Body of pancreas (tissue), 4 donors: ENCODE measurements around the gene ARID1A. TPM values are rescaled to one million over a fixed set of nuclear protein-coding genes. Genes with fewer than 3 reads are reported as not detected.
"Not testable (repeated sequence)": the region's sequence is repeated elsewhere in the genome, so short reads cannot be mapped to it uniquely, and the experiment has no call there.

ENCODE experiments used
- ATAC-seq: fragments of 150-250 bp; one replicate; pipeline ENCODE4 v1.9.1; 2016
- DNase-seq, 4 donors: peaks; one replicate each; pipeline ENCODE4 v3.0.0-alpha.2; 2019
- H3K27ac ChIP-seq, 4 donors: fragments of 200-600 bp; sonication (generic); 1 replicate in 3 of 4; 2 replicates in 1 of 4; pipeline versions ENCODE4 v1.5.1 to v1.6.1; 2016 to 2019; ENCODE audit warnings: mild to moderate bottlenecking in 1 of 4, mixed read lengths in 1 of 4, moderate library complexity in 1 of 4
- H3K27me3 ChIP-seq, 2 donors: fragments of 200-600 bp; sonication (generic); one replicate each; pipeline ENCODE4 v1.6.0; 2016; ENCODE audit warnings: mild to moderate bottlenecking in 1 of 2
- H3K36me3 ChIP-seq, 2 donors: fragments of 200-600 bp; sonication (generic); replicated peaks in 1 of 2; 2 replicates each; pipeline ENCODE4 v1.5.1; 2016; ENCODE audit warnings: low read depth in 2 of 2; ENCODE audit not compliant: insufficient read depth in 1 of 2
- H3K4me1 ChIP-seq: fragments of 200-600 bp; sonication (generic); one replicate; pipeline ENCODE4 v1.6.0; 2016
- H3K4me3 ChIP-seq, 2 donors: fragments of 200-600 bp; sonication (generic); 1 replicate in 1 of 2; 2 replicates in 1 of 2; pipeline ENCODE4 v1.5.1; 2016 to 2019
- H3K9me3 ChIP-seq, 3 donors: fragments of 200-600 bp; sonication (generic); 1 replicate in 2 of 3; 2 replicates in 1 of 3; pipeline ENCODE4 v1.5.1; 2016
- POLR2A ChIP-seq, 3 donors: fragments of 450-650 bp; IDR thresholded peaks; one replicate each; pipeline ENCODE4 v1.6.1; 2016; ENCODE audit warnings: antibody characterized with exemption in 3 of 3, mild to moderate bottlenecking in 2 of 3
- WGBS, 2 donors: methylation state at CpG; one replicate each; pipeline ENCODE4 v1.1.5; 2017; 5-methylcytosine and 5-hydroxymethylcytosine counted together
- intact Hi-C: fragments of 100-400 bp; cut with DNase I; formaldehyde crosslinking; loops from one replicate; pipeline ENCODE4 v1.15.1; 2023
- total RNA-seq, 2 donors: library from RNA; depleted of rRNA; stranded (reverse); fragments of >200 nt; gene quantifications; one replicate each; pipeline ENCODE4 v1.1.0, GENCODE V29; 2016
- TF ChIP-seq, protein P1 (sequence below), 7 experiments: fragments of 450-650 bp in 4 of 7; fragments of 200-600 bp in 3 of 7; sonication (generic) in 3 of 7; IDR thresholded peaks; one replicate each; pipeline ENCODE4 v1.5.1; 2016 to 2019; ENCODE audit warnings: antibody characterized with exemption in 7 of 7

The ARID1A gene
- total RNA-seq, 2 donors from 2014 or later: 23.7 to 25.9 TPM

DNA sequence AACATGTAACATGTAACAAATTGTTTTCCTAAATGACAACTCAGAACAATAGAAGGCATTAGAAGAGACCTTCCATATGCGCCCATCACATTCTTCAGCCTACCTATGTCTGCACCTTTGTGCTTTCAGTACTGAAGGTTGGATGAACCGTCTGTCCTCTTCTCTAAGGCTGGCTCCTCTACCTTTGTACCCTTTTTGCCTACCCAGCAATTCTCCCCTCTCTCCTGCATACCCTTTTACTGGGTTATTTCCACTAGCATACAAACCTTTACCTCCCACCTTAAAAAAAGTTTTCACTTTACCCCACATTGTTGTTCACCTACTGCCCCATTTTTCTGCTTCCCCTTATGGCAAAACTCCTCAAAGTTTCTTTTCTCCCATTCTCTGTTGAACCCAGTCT, 97.1 kb downstream of the ARID1A start:
- 83 to 89% methylated on average over 2 of the region's 2 CpGs for WGBS, 2 donors
- peaks cover 0 to 1% of the 10 kb centered on the region in 2 donors for H3K36me3 ChIP-seq
- H3K4me1 ChIP-seq: no peaks in the 10 kb centered on the region
- H3K9me3 ChIP-seq: no peaks in the 10 kb centered on the region
- H3K4me3 ChIP-seq: no peak overlapping the region
- no peak overlapping the region for H3K27ac ChIP-seq
- intact Hi-C loops: loop anchor here (5.0 to 10.0 kb wide), 2 partner anchors 118 to 186 kb away; no protein-coding TSS in a partner anchor
- H3K27me3 ChIP-seq: no peaks in the 10 kb centered on the region
- no peak for ATAC-seq
- TF ChIP-seq, protein P1, sequence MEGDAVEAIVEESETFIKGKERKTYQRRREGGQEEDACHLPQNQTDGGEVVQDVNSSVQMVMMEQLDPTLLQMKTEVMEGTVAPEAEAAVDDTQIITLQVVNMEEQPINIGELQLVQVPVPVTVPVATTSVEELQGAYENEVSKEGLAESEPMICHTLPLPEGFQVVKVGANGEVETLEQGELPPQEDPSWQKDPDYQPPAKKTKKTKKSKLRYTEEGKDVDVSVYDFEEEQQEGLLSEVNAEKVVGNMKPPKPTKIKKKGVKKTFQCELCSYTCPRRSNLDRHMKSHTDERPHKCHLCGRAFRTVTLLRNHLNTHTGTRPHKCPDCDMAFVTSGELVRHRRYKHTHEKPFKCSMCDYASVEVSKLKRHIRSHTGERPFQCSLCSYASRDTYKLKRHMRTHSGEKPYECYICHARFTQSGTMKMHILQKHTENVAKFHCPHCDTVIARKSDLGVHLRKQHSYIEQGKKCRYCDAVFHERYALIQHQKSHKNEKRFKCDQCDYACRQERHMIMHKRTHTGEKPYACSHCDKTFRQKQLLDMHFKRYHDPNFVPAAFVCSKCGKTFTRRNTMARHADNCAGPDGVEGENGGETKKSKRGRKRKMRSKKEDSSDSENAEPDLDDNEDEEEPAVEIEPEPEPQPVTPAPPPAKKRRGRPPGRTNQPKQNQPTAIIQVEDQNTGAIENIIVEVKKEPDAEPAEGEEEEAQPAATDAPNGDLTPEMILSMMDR (IDR thresholded peaks at IDR 0.05): no peak
- TF ChIP-seq POLR2A (IDR thresholded peaks at IDR 0.05): no peak
- DNase-seq: no peak

DNA sequence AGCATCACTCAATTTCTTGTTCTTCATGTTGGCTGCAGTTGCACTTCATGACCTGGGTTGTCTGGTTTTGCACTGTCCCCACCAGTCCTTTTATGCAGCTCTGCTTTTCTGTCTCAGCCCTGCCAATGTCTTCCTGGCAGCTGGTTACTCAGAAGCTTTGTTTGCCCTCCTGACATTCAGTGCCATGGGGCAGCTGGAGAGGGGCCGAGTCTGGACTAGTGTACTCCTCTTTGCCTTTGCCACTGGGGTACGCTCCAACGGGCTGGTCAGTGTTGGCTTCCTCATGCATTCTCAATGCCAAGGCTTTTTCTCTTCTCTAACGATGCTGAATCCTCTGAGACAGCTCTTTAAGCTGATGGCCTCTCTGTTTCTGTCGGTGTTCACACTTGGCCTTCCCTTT, 98.6 kb downstream of the ARID1A start:
- Histone ChIP-seq H3K27ac (no peak overlapping the region), H3K4me1 (no peaks in the 10 kb centered on the region), H3K27me3 (no peaks in the 10 kb centered on the region), H3K4me3 (no peak overlapping the region), H3K36me3 (peaks cover 0 to 1% of the 10 kb centered on the region in 2 donors), H3K9me3 (no peaks in the 10 kb centered on the region)
- intact Hi-C loops: loop anchor here (5.0 to 10.0 kb wide), 2 partner anchors 120 to 187 kb away; no protein-coding TSS in a partner anchor
- DNase-seq (no peak), ATAC-seq (no peak)
- WGBS, 2 donors: 80 to 82% methylated on average over 5 of the region's 5 CpGs
- TF ChIP-seq, protein P1 (IDR thresholded peaks at IDR 0.05): no peak
- no peak for TF ChIP-seq POLR2A (IDR thresholded peaks at IDR 0.05)

DNA sequence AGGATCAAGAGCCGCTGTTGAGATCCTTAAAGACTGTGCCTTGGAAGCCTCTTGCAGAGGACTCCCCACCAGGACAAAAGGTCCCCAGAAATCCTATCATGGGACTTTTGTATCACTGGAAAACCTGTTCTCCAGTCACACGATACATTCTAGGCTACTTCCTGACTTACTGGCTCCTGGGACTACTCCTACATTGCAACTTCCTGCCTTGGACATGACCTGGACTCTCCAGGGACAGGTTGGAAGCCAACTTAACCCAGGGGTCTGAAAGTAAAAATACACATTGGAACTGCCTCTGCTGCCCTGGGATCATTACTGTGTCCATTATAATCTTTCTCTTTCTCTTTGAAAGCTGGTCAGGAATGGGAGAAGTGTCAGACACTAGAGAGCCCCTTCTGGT, 101.8 kb downstream of the ARID1A start:
- peaks cover 4% of the 10 kb centered on the region for H3K4me1 ChIP-seq
- no peak overlapping the region for H3K27ac ChIP-seq
- ATAC-seq (no peak), DNase-seq (no peak)
- no peaks in the 10 kb centered on the region for H3K27me3 ChIP-seq
- intact Hi-C loops: loop anchor here (10.0 kb wide), 1 partner anchor 123 kb away; no protein-coding TSS in a partner anchor
- no peaks in the 10 kb centered on the region for H3K9me3 ChIP-seq
- no peak overlapping the region for H3K4me3 ChIP-seq
- WGBS, 2 donors: 85 to 96% methylated on average over 2 of the region's 2 CpGs
- peaks cover 0 to 1% of the 10 kb centered on the region in 2 donors for H3K36me3 ChIP-seq
- TF ChIP-seq, protein P1 (IDR thresholded peaks at IDR 0.05): no peak
- no peak for TF ChIP-seq POLR2A (IDR thresholded peaks at IDR 0.05)

DNA sequence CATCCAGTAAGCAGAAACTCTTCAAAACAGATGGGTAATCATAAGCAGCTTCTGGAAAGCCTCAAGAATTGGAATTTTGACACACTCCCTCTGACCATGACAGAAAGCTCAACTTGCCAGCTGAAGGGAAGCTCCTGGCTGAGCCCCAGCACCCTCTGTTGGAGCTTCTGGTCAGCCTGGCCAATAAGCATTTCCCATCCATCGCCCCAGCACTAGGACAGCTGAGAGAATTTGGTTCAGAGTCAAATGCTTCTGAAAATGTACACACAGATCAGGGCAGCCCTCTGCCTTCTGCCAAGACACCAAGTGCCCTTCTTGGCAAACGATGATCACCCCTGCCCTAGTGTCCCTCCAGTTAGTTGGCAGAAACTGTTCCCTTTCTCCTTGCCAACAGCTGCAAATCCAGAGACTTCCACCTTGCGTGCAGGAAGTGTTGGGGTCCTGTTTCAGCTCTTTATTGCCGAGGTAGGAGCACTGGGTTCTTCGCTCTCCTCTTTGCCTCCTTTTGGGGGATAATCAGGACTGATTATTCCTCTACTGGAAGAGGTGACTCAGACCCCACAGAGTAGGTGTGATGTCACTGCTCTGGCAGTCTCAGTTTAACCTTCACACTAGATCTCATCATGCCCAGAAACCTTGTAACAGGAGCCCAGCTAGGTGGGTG, 103.8 kb downstream of the ARID1A start:
- H3K4me3 ChIP-seq: no peak overlapping the region
- H3K4me1 ChIP-seq: peaks cover 4% of the 10 kb centered on the region
- DNase-seq (peak in 1 of 4 donors; percentile 28), ATAC-seq (peak; percentile 50)
- WGBS, 2 donors: 55 to 56% methylated on average over 5 of the region's 5 CpGs
- intact Hi-C loops: loop anchor here (10.0 kb wide), 1 partner anchor 125 kb away; no protein-coding TSS in a partner anchor
- no peaks in the 10 kb centered on the region for H3K9me3 ChIP-seq
- H3K27me3 ChIP-seq: no peaks in the 10 kb centered on the region
- peaks cover 0 to 1% of the 10 kb centered on the region in 2 donors for H3K36me3 ChIP-seq
- peak overlapping the region in 2 of 4 donors; percentile 32 to 57 for H3K27ac ChIP-seq
- TF ChIP-seq, protein P1 (IDR thresholded peaks at IDR 0.05): no peak
- no peak for TF ChIP-seq POLR2A (IDR thresholded peaks at IDR 0.05)

DNA sequence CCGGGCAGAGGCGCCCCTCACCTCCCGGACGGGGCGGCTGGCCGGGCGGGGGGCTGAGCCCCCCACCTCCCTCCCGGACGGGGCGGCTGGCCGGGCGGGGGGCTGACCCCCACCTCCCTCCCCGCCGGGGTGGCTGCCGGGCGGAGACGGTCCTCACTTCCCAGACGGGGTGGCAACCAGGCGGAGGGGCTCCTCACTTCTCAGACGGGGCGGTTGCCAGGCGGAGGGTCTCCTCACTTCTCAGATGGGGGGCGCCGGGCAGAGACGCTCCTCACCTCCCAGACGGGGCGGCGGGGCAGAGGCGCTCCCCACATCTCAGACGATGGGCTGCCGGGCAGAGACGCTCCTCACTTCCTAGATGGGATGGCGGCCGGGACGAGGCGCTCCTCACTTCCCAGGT, 108.1 kb downstream of the ARID1A start:
- intact Hi-C loops, ATAC-seq, H3K36me3 ChIP-seq: not testable (repeated sequence)

More for the DNA sequence above, 108.1 kb downstream of the ARID1A start:
- H3K27ac ChIP-seq, H3K4me3 ChIP-seq, H3K9me3 ChIP-seq, H3K27me3 ChIP-seq, DNase-seq, H3K4me1 ChIP-seq: not testable (repeated sequence)
- WGBS, 2 donors: 98% methylated on average over 10 of the region's 36 CpGs; no CpG with 5 or more reads in 1 of the 2 donors
